Panc1 (cell line): ENCODE data around the gene KCNK5. TPM values are rescaled to one million over a fixed set of nuclear protein-coding genes. Genes with fewer than 3 reads are reported as not detected.

Experiments
- ATAC-seq: fragments of 200-7000 bp; cut with Tn5 transposase; 2 replicates; pipeline ENCODE4 v1.9.1; 2020; ENCODE audit warnings: mild to moderate bottlenecking, moderate library complexity
- Bru-seq: library from RNA; stranded (reverse); fragments of 400-500 nt; gene quantifications from one replicate; lab custom pipeline; 2021; lab: Mats Ljungman, UMichigan
- BruChase-seq, 2 experiments: library from RNA; stranded (reverse); fragments of 400-500 nt; gene quantifications; one replicate each; lab custom pipeline; 2021; lab: Mats Ljungman, UMichigan
- BruUV-seq: library from RNA; stranded (reverse); fragments of 400-500 nt; replicated peaks from 2 replicates; lab custom pipeline; 2021; lab: Mats Ljungman, UMichigan
- CTCF ChIA-PET: fragments of 300-600 bp; sonication (Branson Sonifier 250); formaldehyde crosslinking; loops from one replicate; lab custom pipeline; 2022; ENCODE audit warnings: antibody characterized with exemption; lab: Charles Lee
- POLR2A ChIA-PET: fragments of 300-600 bp; sonication (Branson Sonifier 250); formaldehyde crosslinking; loops from one replicate; lab custom pipeline; 2022; ENCODE audit warnings: antibody characterized with exemption; lab: Charles Lee
- DNase-seq: peaks from one replicate; pipeline ENCODE4 v3.0.0-alpha.2; 2010; ENCODE audit warnings: low read depth, low spot score
- H3K27ac ChIP-seq: 2 replicates; pipeline ENCODE4 v1.5.1; 2011; ENCODE audit warnings: mild to moderate bottlenecking, low read length, inconsistent platforms
- H3K27me3 ChIP-seq: fragments of 200-500 bp; sonication (Bioruptor generic); 2 replicates; pipeline ENCODE4 v1.6.0; 2014; ENCODE audit warnings: low read length, inconsistent platforms; ENCODE audit not compliant: control insufficient read depth, insufficient read depth
- H3K36me3 ChIP-seq: fragments of 200-500 bp; sonication (Bioruptor generic); 2 replicates; pipeline ENCODE4 v1.5.1; 2014; ENCODE audit warnings: inconsistent platforms, mild to moderate bottlenecking, low read length, moderate library complexity; ENCODE audit not compliant: control insufficient read depth, insufficient read depth
- H3K4me1 ChIP-seq: 2 replicates; pipeline ENCODE4 v1.5.1; 2011; ENCODE audit warnings: inconsistent platforms, mild to moderate bottlenecking, low read length, moderate library complexity; ENCODE audit not compliant: control insufficient read depth, insufficient read depth
- H3K4me3 ChIP-seq, 2 experiments: 2 replicates each; pipeline ENCODE4 v1.5.1; 2011 to 2012; ENCODE audit warnings: low read depth in 2 of 2, low read length in 2 of 2, mild to moderate bottlenecking in 2 of 2, inconsistent platforms in 1 of 2, moderate library complexity in 1 of 2
- H3K9me3 ChIP-seq: fragments of 200-500 bp; sonication (Bioruptor generic); 2 replicates; pipeline ENCODE4 v1.5.1; 2014; ENCODE audit warnings: low read depth, mild to moderate bottlenecking, inconsistent platforms, low read length, moderate library complexity; ENCODE audit not compliant: control insufficient read depth, insufficient read depth
- CTCF ChIP-seq: fragments of 450-650 bp; IDR thresholded peaks from 2 replicates; pipeline ENCODE4 v1.5.1; 2017; ENCODE audit warnings: mild to moderate bottlenecking
- POLR2AphosphoS5 ChIP-seq: IDR thresholded peaks from 2 replicates; pipeline ENCODE4 v1.6.1; 2012; ENCODE audit warnings: mild to moderate bottlenecking, low read depth, low read length, moderate library complexity
- REST ChIP-seq, 2 experiments: IDR thresholded peaks; 2 replicates each; pipeline ENCODE4 v1.6.1; 2011 to 2012; ENCODE audit warnings: low read depth in 2 of 2, control low read depth in 1 of 2, low read length in 1 of 2, mild to moderate bottlenecking in 1 of 2, moderate library complexity in 1 of 2; ENCODE audit not compliant: insufficient read depth in 1 of 2
- SIN3A ChIP-seq: IDR thresholded peaks from 2 replicates; pipeline ENCODE4 v1.6.1; 2012; ENCODE audit warnings: low read depth, mild to moderate bottlenecking, low read length, moderate library complexity, borderline replicate concordance; ENCODE audit not compliant: insufficient read depth
- TCF7L2 ChIP-seq: IDR thresholded peaks from 2 replicates; pipeline ENCODE4 v1.6.1; 2011; ENCODE audit warnings: mild to moderate bottlenecking, low read depth, low read length, inconsistent platforms
- in situ Hi-C: cut with HindIII; loops from 2 replicates; pipeline ENCODE4 v1.10.0; 2016; ENCODE audit warnings: low sequenced_read_pairs, low pct_unique_long_range_greater_than_20kb
- intact Hi-C: fragments of 100-400 bp; cut with micrococcal nuclease; formaldehyde crosslinking; loops from one replicate; pipeline ENCODE4 v1.10.0; 2022; ENCODE audit not compliant: unreplicated experiment
- long read RNA-seq: library from polyadenylated mRNA; unstranded; transcript quantifications from one replicate; pipeline ENCODE4 v2.0.0, GENCODE V29; 2021; ENCODE audit not compliant: unreplicated experiment
- polyA plus RNA-seq: library from polyadenylated mRNA; unstranded; fragments of >200 nt; gene quantifications from one replicate; pipeline ENCODE4 v1.2.1, GENCODE V29; 2012; ENCODE audit warnings: missing spikeins; ENCODE audit not compliant: insufficient read length
- total RNA-seq: library from RNA; stranded (reverse); gene quantifications from one replicate; pipeline ENCODE4 v1.2.1, GENCODE V29; 2021; ENCODE audit not compliant: unreplicated experiment

Gene KCNK5
- total RNA-seq, result 0.77 TPM
- 0.19 TPM for polyA plus RNA-seq
- Bru-seq, nascent RNA, result percentile 38 among the genes with signal in this experiment
- BruChase-seq, experiment 1, labeled RNA remaining after a 2-hour chase, result percentile 37 among the genes with signal in this experiment
- percentile 34 among the genes with signal in this experiment for BruChase-seq, experiment 2, labeled RNA remaining after a 6-hour chase
- long read RNA-seq, partial matches to known transcripts, result 0 of 3 reads
- long read RNA-seq, other reads (novel, unspliced or antisense), result 1 of 3 reads

GRCh38 chr6:39228992-39229767 is at the start of gene KCNK5:
Gene KCNK5, minus strand, starts transcription at chr6:39229475. Its CDS starts 364 bp downstream, at chr6:39229111.
- intact Hi-C loops, result no loop called here
- TF ChIP-seq SIN3A (no peak), CTCF (peak; percentile 77), TCF7L2 (0 out of 2 replicates have a peak, but pooled peaks have one; percentile 19)
- Histone ChIP-seq H3K27ac (no peak within 1 kb of the TSS), H3K4me3 (peak within 1 kb of the TSS; percentile 49 to 51), H3K27me3 (peaks cover 9% of the 10 kb centered on the region), H3K4me1 (peaks cover 3% of the 10 kb centered on the region; the same call in 1 of the 2 replicates), H3K36me3 (no peaks in the 10 kb centered on the region; the same call in 1 of the 2 replicates), H3K9me3 (no peaks in the 10 kb centered on the region)
- ChIA-PET POLR2A (no interaction called here), CTCF (interaction anchor here (0.8 kb wide), 1 partner anchor 12 kb away, joined by 4 read pairs; no protein-coding TSS in a partner anchor)
- no TSS peak for BruUV-seq
- in situ Hi-C loops, result no loop called here
- ATAC-seq (peak; percentile 97), DNase-seq (no peak)

GRCh38 chr6:39276379-39276995 is 47.2 kb upstream of the KCNK5 start:
- H3K36me3 ChIP-seq, result no peaks in the 10 kb centered on the region
- TF ChIP-seq TCF7L2 (no peak), REST (IDR thresholded peaks at IDR 0.05; ENCODE audit: insufficient read depth in 1 of 2, low read depth in 2 of 2, low read length in 1 of 2) (no peak), SIN3A (no peak), CTCF (no peak), POLR2AphosphoS5 (no peak)
- ChIA-PET POLR2A (interaction anchor here (0.6 kb wide), 1 partner anchor 217 kb away, joined by 7 read pairs; no protein-coding TSS in a partner anchor), CTCF (no interaction called here)
- in situ Hi-C loops, result no loop called here
- BruUV-seq, result no TSS peak
- DNase-seq, result no peak
- no peak for ATAC-seq
- intact Hi-C loops, result no loop called here
- H3K27ac ChIP-seq, result no peak overlapping the region
- H3K27me3 ChIP-seq, result no peaks in the 10 kb centered on the region; the same call in 1 of the 2 replicates
- no peaks in the 10 kb centered on the region for H3K9me3 ChIP-seq
- no peak overlapping the region for H3K4me3 ChIP-seq
- H3K4me1 ChIP-seq, result no peaks in the 10 kb centered on the region; the same call in 1 of the 2 replicates
